CMK (cell line): ENCODE results near the gene BDH1.

ENCODE experiments used
- DNase-seq: peaks from one replicate; pipeline ENCODE4 v3.0.0-alpha.2; 2010; ENCODE audit warnings: low read depth

Gene BDH1

DNA sequence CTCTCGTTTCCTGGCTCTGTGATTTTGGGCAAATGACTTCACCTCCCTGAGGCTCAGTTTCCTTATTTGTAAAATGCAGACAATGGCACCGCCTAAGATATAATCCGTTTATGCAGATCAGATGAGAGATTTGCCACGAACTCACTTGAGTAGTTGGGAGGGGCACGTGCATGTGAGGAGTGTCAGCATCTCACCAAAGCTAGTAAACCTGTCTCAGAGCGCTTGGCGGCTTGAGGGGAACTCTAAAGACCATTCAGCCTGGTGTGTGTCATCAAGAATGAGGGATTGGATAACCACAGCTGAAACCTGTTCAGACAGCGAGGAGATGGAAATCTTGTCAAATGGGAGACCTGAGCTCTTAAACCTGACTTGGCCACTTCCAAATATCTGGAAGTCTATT is 48.7 kb downstream of the BDH1 start:
- DNase-seq, result no peak

DNA sequence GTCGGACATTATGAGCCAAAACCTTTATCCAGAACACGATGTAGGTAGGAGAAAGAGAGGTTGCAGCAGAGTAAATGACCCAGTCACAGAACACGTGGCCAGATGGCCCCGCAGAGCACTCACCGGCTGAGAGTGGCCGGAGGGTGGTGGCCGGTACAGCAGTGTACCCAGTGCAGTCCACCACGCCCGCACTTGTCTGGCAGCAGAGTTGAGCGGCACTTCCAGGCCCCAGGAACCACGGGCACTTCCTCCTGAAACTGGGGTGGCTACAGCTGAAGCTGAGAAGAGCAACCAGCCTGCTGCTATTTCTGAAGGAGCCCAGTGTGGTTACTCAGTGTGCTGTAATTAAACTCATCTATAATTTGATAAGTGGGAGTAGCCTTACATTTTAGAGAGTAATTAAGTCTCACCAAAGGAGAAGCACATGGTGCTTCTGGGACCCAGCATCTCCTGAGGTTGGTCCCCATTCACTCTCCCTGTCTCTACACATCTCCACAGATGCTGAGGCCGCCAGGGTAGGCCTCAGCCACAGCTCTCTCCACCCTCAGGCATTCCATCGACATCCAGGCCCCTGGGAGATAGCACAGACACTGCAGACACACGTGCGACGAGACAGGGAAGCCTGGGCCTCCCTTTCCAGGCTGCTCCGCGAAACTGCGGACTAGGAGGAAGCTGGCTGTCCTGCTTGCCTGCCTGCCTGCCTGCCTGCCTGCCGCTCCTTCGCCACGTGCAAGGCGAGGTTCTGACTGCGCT is 49.8 kb downstream of the BDH1 start:
- no peak for DNase-seq

- no peak for DNase-seq
These were observed 51.1 kb downstream of the BDH1 start for GRCh38 chr3:197504641-197505121.

GRCh38 chr3:197504229-197504628 is 51.5 kb downstream of the BDH1 start:
- DNase-seq, result no peak

DNA sequence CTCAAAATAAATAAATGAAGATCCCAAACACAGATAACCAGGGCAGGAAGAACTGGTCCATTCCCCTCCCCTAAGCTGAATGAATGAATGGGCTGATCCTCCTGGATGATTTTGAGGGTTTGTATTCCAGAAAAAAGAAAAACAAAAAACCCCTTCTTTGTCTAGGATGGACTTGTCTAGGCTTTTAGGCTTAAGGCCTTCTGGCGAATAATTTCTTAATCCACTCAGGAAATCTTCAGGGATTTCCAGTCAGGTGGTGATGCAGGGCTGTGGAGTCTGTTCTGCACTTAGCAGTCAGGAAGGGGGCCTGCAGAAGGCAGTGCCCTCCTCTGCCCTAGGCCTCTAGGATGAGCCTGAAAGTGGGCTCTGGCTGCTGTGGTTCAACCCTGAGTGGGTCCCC is 52.1 kb downstream of the BDH1 start:
- DNase-seq, result no peak

DNA sequence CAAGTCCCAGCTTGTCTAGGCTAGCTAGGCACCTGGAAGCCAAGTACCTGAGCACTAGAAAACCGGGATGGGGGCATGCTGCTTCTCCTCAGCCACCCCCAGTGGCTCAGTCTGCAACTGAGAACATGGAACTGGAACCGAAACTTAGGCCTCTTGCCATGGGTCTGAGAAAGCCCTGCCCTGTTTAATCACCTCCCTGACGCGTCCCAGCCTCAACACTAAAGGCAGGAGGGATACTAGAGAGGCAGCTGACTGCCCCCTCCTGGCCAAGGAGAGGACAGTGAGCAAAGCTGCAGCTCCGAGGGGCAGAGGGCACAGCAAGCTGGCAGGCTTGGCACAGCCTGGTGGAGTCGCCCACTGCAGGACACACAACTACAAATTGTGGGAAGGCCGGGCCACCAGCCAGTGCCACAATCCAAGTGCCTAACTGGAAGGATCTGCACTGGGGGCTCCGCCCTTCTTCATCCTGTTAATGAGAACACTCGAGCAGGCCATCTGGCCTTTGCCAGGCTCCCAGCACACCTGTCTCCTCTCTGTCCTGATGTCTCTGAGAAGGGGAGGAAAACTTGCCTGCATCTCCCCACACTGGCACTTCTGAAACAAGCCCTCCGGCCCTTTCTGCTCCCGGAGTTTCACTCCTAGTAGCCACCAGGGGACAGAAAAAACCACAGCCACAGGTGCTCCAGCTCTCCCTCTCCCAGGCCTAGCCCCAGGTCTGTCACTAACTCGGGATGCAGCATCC is 53.7 kb downstream of the BDH1 start:
- DNase-seq, result no peak

- DNase-seq, result no peak
These were observed 54.3 kb downstream of the BDH1 start for GRCh38 chr3:197501496-197501878.

DNA sequence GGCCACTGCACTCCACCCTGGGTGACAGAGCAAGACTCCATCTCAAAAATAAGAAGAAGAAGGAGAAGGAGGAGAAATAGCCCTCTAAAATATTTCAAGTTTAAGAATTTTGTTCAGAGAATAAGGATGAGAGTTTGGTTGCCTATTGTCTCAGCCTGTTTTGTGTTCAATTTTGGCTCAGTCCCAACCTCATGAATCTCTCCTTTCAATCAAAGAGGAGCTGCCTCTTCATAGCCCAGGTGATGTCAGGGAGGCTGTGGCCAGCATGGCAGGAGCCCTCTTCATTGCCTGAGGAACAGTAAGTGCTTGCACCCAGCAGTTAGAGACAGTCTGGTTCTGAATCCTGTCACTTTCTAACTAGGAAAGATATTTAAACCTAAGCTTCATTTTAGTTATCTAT is 55.0 kb downstream of the BDH1 start:
- no peak for DNase-seq

- no peak for DNase-seq
These were observed 56.3 kb downstream of the BDH1 start for GRCh38 chr3:197499427-197499826.

GRCh38 chr3:197498499-197499241 is 57.1 kb downstream of the BDH1 start:
- DNase-seq, result no peak

GRCh38 chr3:197496746-197497125 is 59.0 kb downstream of the BDH1 start:
- no peak for DNase-seq

GRCh38 chr3:197495999-197496745 is 59.6 kb downstream of the BDH1 start:
- DNase-seq, result no peak

DNA sequence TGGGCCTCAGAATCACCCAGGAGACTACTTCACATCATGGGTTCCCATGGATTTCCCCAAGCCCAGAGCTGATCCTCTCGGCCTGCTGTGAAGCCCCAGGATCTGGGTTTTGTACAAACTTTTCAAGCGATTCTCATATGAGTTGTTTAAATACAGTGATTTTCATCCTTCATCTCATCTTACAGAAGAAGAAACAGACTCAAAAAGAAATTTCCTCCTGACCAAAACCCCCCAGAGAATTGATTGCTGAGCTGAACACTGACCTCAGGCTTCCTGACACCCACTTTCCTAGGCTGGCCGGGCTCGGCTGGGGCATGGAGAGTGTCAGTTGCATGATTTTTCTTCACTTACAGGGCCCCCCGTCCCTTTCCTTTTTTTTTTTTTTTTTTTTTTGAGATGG is 60.3 kb downstream of the BDH1 start:
- DNase-seq, result no peak

DNA sequence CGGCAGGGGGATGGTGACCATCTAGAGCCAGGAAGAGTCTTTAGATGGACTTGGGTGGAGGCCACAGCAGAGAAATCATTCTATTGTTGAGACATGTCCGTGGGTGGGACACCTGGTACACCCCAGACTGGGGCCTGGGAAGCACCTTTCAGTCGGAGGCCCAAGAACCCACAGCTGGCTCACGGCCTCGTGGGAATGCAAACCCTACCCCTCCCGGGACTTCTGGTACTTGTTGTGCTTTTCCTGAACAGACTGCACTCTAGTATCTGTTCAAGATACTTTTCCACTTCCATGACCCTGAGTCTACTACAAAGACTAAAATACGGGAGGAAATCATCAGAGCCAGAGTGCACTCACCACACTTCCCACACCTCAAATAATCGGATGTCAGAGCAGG is 60.7 kb downstream of the BDH1 start:
- DNase-seq, result no peak

DNA sequence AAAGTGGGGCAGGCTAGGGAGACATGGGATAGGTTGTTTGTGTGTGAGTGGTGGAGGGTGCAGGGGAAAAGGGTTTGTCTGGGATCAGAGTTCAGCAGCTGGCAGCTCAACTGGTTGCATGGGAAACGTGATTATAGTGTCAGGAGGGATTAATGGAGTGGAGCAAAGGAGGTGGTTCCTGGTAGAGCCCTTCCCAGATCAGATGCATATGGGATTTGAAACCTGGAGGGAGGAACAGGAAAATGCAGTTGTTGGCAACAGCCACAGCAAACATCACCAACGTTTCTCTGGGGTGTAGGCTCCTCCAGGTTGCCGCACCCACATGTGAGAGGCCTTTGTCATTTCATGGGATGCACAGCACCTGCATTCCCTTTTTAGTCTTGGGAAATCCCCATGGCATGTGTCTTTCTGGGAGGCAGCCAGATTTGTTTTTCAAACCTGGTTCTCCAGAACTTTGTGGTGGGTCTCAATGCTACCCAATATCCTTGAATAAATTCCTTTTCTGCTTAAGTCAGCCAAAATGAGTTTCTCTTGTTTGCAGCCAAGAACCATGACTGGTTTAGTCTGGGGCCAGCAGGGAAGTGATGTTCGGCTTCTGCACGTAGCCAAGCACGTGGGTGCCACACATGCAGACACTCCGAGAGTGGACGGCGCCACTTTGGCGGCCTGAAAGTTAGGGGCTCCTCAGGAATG is 61.3 kb downstream of the BDH1 start:
- no peak for DNase-seq

- DNase-seq, result no peak
These were observed 62.7 kb downstream of the BDH1 start for GRCh38 chr3:197493049-197493448.

GRCh38 chr3:197491923-197492664 is 63.7 kb downstream of the BDH1 start:
- DNase-seq, result no peak

DNA sequence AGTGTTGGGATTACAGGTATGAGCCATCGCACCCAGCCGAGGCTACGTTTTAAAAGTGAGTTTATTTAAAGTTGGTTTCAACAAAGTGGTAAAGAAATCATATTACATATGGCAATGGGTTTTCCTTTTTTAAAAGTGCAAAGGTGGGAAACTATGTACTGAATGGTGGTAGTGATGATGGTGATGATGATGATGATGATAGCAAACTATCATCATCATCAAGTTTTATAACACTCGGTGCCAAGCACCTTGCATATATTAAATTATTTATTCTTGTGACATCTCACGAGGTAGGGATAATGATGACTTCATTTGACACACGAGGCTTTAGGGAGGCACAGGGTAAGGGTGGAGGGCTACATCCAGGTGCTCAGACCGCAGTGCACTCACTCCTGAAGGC is 64.3 kb downstream of the BDH1 start:
- no peak for DNase-seq

DNA sequence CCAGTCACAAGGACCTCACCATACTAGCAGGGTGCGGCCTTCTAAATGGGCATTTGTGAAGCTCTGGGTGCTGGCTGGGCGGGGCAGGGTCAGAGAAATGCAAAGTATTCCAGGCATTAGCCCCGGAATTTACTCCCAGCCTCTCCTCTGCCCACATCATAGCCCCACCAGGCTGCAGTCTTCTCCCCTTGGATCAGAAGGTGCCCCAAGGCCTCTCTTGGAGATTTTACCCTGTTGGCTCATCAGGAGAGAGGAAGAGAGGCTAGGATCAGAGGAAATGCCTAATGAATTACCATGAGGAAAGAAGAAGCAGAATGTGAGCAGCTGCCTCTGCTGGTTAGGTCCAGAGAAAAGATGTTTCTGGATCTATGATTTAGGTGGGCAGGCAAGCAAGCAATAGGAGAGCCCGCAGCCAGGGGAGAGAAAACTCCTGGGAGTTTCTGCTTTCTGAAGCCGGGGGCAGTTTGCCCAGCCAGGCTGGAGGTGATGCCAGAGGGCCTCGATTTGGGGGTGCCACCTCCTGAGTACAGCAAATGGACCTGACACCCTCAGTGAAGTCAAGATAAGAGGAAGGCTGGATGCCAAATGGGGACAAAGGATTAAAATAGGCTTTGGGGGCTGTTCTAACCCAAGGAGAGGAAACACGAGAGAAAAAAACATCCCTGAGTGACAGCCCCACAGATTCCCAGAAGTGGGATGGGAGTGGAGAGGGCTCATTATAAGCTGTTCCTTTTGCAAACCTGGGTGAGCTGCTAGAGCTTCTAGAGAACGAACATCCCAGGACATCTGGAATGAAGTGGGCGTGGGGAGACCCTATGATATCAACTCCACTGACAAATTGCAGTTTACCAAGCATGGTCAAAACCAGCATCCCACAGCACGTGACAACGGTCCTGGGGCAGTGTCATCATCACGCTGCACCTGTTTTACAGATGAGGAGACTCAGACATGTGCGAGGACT is 65.4 kb downstream of the BDH1 start:
- DNase-seq, result no peak

GRCh38 chr3:197487911-197488391 is 67.8 kb downstream of the BDH1 start:
- DNase-seq, result no peak
